ENCODE results near the gene CLDN14.

DNA sequence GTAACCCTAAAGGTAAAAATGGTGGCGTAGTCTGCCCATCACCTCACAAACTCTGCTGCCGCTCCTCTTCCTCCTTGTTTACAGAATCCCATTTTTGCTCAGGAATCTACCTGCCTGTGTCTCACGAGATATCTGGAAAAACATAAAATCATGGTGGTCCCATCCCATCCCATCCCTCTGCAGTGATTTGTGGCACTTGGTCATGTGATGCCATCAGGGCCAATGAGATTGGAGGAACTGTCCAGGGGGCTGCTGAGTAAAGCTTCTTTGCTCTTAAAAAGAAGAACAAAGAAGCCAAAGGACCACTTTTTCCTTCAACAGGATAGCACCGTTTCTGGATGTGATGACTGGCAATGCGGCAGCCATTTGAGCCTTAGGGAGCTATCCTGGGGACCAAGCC is 33.0 kb upstream of the CLDN14 start:
- TF ChIP-seq, protein P1, sequence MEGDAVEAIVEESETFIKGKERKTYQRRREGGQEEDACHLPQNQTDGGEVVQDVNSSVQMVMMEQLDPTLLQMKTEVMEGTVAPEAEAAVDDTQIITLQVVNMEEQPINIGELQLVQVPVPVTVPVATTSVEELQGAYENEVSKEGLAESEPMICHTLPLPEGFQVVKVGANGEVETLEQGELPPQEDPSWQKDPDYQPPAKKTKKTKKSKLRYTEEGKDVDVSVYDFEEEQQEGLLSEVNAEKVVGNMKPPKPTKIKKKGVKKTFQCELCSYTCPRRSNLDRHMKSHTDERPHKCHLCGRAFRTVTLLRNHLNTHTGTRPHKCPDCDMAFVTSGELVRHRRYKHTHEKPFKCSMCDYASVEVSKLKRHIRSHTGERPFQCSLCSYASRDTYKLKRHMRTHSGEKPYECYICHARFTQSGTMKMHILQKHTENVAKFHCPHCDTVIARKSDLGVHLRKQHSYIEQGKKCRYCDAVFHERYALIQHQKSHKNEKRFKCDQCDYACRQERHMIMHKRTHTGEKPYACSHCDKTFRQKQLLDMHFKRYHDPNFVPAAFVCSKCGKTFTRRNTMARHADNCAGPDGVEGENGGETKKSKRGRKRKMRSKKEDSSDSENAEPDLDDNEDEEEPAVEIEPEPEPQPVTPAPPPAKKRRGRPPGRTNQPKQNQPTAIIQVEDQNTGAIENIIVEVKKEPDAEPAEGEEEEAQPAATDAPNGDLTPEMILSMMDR (IDR thresholded peaks at IDR 0.05; ENCODE audit: low read length), result no peak
- TF ChIP-seq EZH2 (optimal IDR thresholded peaks at IDR 0.05; ENCODE audit: low read depth, low read length), result no peak
- TF ChIP-seq EZH2phosphoT487 (IDR thresholded peaks at IDR 0.05; ENCODE audit: low read length), result no peak
